ENCODE measurements around the gene ARHGAP1.

DNA sequence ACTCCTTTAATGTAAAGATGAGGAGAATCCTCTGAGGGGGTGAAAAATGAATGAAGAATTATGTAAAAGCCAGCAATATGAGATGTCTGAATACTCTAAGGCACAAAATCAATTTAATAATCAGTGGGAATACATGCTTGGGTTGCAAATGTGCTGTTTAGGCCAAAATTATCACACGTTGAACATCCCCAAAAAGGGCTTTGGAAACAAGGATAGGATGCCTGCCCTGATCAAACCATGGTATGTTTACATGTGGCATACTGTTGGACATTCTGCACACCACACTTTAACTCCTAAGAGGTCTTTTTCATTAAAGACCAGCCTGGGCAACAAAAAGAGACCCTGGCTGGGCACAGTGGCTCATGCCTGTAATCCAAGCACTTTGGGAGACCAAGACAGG lies 44.9 kb upstream of the ARHGAP1 start:
- TF ChIP-seq RBM39 (optimal IDR thresholded peaks at IDR 0.05; ENCODE audit: low read depth, low read length) (no peak), MXI1 (IDR thresholded peaks at IDR 0.05; ENCODE audit: low read depth, low read length) (no peak), ZNF408 (CRISPR knock-in tag; IDR thresholded peaks at IDR 0.05; ENCODE audit: low read depth) (no peak), SP1 (CRISPR knock-in tag; IDR thresholded peaks at IDR 0.05) (no peak), KLF13 (tag; IDR thresholded peaks at IDR 0.05; ENCODE audit: borderline replicate concordance, low read depth) (no peak), ZNF354B (CRISPR knock-in tag; IDR thresholded peaks at IDR 0.05) (no peak), EP300 (IDR thresholded peaks at IDR 0.05; ENCODE audit: low read length) (no peak), ZNF263 (CRISPR knock-in tag; IDR thresholded peaks at IDR 0.05; ENCODE audit: borderline replicate concordance) (no peak)
- TF ChIP-seq, protein P1, sequence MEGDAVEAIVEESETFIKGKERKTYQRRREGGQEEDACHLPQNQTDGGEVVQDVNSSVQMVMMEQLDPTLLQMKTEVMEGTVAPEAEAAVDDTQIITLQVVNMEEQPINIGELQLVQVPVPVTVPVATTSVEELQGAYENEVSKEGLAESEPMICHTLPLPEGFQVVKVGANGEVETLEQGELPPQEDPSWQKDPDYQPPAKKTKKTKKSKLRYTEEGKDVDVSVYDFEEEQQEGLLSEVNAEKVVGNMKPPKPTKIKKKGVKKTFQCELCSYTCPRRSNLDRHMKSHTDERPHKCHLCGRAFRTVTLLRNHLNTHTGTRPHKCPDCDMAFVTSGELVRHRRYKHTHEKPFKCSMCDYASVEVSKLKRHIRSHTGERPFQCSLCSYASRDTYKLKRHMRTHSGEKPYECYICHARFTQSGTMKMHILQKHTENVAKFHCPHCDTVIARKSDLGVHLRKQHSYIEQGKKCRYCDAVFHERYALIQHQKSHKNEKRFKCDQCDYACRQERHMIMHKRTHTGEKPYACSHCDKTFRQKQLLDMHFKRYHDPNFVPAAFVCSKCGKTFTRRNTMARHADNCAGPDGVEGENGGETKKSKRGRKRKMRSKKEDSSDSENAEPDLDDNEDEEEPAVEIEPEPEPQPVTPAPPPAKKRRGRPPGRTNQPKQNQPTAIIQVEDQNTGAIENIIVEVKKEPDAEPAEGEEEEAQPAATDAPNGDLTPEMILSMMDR (IDR thresholded peaks at IDR 0.05 in 2 of 3, conservative IDR thresholded peaks at IDR 0.05 in 1 of 3; ENCODE audit: insufficient read depth in 2 of 3, low read depth in 1 of 3, low read length in 3 of 3) = no peak
- TF ChIP-seq, protein P2, sequence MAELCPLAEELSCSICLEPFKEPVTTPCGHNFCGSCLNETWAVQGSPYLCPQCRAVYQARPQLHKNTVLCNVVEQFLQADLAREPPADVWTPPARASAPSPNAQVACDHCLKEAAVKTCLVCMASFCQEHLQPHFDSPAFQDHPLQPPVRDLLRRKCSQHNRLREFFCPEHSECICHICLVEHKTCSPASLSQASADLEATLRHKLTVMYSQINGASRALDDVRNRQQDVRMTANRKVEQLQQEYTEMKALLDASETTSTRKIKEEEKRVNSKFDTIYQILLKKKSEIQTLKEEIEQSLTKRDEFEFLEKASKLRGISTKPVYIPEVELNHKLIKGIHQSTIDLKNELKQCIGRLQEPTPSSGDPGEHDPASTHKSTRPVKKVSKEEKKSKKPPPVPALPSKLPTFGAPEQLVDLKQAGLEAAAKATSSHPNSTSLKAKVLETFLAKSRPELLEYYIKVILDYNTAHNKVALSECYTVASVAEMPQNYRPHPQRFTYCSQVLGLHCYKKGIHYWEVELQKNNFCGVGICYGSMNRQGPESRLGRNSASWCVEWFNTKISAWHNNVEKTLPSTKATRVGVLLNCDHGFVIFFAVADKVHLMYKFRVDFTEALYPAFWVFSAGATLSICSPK (IDR thresholded peaks at IDR 0.05; ENCODE audit: borderline replicate concordance) = no peak
